Ishikawa (cell line): ENCODE measurements around the gene CNGA4.

Source experiments
- CEBPB ChIP-seq: IDR thresholded peaks from 2 replicates; pipeline ENCODE4 v1.6.1; 2012
- CREB1 ChIP-seq: IDR thresholded peaks from 2 replicates; pipeline ENCODE4 v1.6.1; 2012; ENCODE audit warnings: low read depth
- EGR1 ChIP-seq: IDR thresholded peaks from 2 replicates; pipeline ENCODE4 v1.6.1; 2012
- EP300 ChIP-seq: IDR thresholded peaks from 2 replicates; pipeline ENCODE4 v1.6.1; 2012; ENCODE audit warnings: borderline replicate concordance
- FOXM1 ChIP-seq: IDR thresholded peaks from 2 replicates; pipeline ENCODE4 v1.6.1; 2012; ENCODE audit warnings: low read depth, borderline replicate concordance
- MAX ChIP-seq: IDR thresholded peaks from 2 replicates; pipeline ENCODE4 v1.6.1; 2012
- NFIC ChIP-seq: IDR thresholded peaks from 2 replicates; pipeline ENCODE4 v1.6.1; 2012
- RAD21 ChIP-seq: IDR thresholded peaks from 2 replicates; pipeline ENCODE4 v1.6.1; 2012; ENCODE audit warnings: low read depth
- REST ChIP-seq: IDR thresholded peaks from 2 replicates; pipeline ENCODE4 v1.6.1; 2012; ENCODE audit warnings: low read depth, mild to moderate bottlenecking
- TAF1 ChIP-seq: IDR thresholded peaks from 2 replicates; pipeline ENCODE4 v1.6.1; 2012; ENCODE audit warnings: low read depth, mild to moderate bottlenecking
- TCF12 ChIP-seq: IDR thresholded peaks from 2 replicates; pipeline ENCODE4 v1.6.1; 2012; ENCODE audit warnings: low read depth
- TEAD4 ChIP-seq: IDR thresholded peaks from 2 replicates; pipeline ENCODE4 v1.6.1; 2012
- USF1 ChIP-seq: IDR thresholded peaks from 2 replicates; pipeline ENCODE4 v1.6.1; 2012
- YY1 ChIP-seq: IDR thresholded peaks from 2 replicates; pipeline ENCODE4 v1.6.1; 2012; ENCODE audit warnings: low read depth
- ZBTB7A ChIP-seq: IDR thresholded peaks from 2 replicates; pipeline ENCODE4 v1.6.1; 2012; ENCODE audit warnings: low read depth

Gene CNGA4

GRCh38 chr11:6232899-6233298 is 6.0 kb upstream of the CNGA4 start:
- TF ChIP-seq TEAD4 (no peak), EP300 (no peak), FOXM1 (no peak), TAF1 (no peak), RAD21 (no peak), CEBPB (no peak), NFIC (no peak), EGR1 (no peak), YY1 (no peak), MAX (no peak), TCF12 (no peak), CREB1 (no peak), REST (no peak), USF1 (no peak), ZBTB7A (no peak)

- no peak for TF ChIP-seq TAF1
- TF ChIP-seq RAD21 = no peak
- TF ChIP-seq EGR1 = no peak
- no peak for TF ChIP-seq YY1
- no peak for TF ChIP-seq TEAD4
- no peak for TF ChIP-seq CREB1
- TF ChIP-seq REST = no peak
- no peak for TF ChIP-seq CEBPB
- TF ChIP-seq FOXM1 = no peak
- no peak for TF ChIP-seq NFIC
- no peak for TF ChIP-seq MAX
- TF ChIP-seq EP300 = no peak
These were observed 4.9 kb upstream of the CNGA4 start for GRCh38 chr11:6233984-6234386.

- no peak for TF ChIP-seq CREB1
- peak; percentile 91 for TF ChIP-seq YY1
- peak; percentile 44; the same call in 1 of the 2 replicates for TF ChIP-seq MAX
- TF ChIP-seq TAF1 = peak; percentile 88
- peak; percentile 81 for TF ChIP-seq EGR1
- TF ChIP-seq RAD21 = no peak
- TF ChIP-seq TCF12 = 0 out of 2 replicates have a peak, but pooled peaks have one; percentile 21
- no peak for TF ChIP-seq EP300
- TF ChIP-seq CEBPB = no peak
- TF ChIP-seq REST = no peak
These were observed 4.3 kb upstream of the CNGA4 start, which contains the start of gene FHIP1B for GRCh38 chr11:6234387-6235107. Gene FHIP1B, minus strand, starts transcription at chr11:6234636. Its CDS starts 10,120 bp downstream, at chr11:6224516.

- no peak for TF ChIP-seq USF1
- no peak for TF ChIP-seq EP300
- no peak for TF ChIP-seq CREB1
- no peak for TF ChIP-seq TCF12
These were observed 1.6 kb upstream of the CNGA4 start for GRCh38 chr11:6237266-6237665.
